OCI-LY3 (cell line): Measurements from ENCODE around the gene PSMA4.
"Not testable (repeated sequence)": the region's sequence is repeated elsewhere in the genome, so short reads cannot be mapped to it uniquely, and the experiment has no call there.

Experiments
- H2AFZ ChIP-seq: fragments of 200-600, 300-600 bp; shearing (Covaris generic); 2 replicates; pipeline ENCODE4 v1.6.0; 2014; ENCODE audit warnings: antibody characterized with exemption, low read depth, low read length
- H3K27ac ChIP-seq: fragments of 200-600, 300-600 bp; sonication (generic); 2 replicates; pipeline ENCODE4 v1.5.1; 2014; ENCODE audit warnings: mild to moderate bottlenecking, low read length, moderate library complexity, mixed read lengths
- H3K27me3 ChIP-seq: fragments of 200-600, 300-600 bp; sonication (generic); 2 replicates; pipeline ENCODE4 v1.6.1; 2014; ENCODE audit warnings: low read depth, low read length, mixed read lengths
- H3K36me3 ChIP-seq: fragments of 200-600, 300-600 bp; sonication (generic); replicated peaks from 2 replicates; pipeline ENCODE3; 2014; ENCODE audit warnings: low read depth, low read length, mixed read lengths
- H3K4me1 ChIP-seq: fragments of 300-600, 200-600 bp; sonication (generic); 2 replicates; pipeline ENCODE4 v1.6.1; 2014; ENCODE audit warnings: low read length, mixed read lengths
- H3K4me2 ChIP-seq: fragments of 200-600, 300-600 bp; sonication (generic); 2 replicates; pipeline ENCODE4 v1.6.1; 2014; ENCODE audit warnings: low read length, mixed read lengths
- H3K4me3 ChIP-seq: fragments of 300-600, 200-600 bp; sonication (generic); 2 replicates; pipeline ENCODE4 v1.5.1; 2014; ENCODE audit warnings: antibody characterized with exemption, mild to moderate bottlenecking, low read length, moderate library complexity
- H3K79me2 ChIP-seq: fragments of 300-600, 200-600 bp; shearing (Covaris generic); 2 replicates; pipeline ENCODE4 v1.6.1; 2014; ENCODE audit warnings: mild to moderate bottlenecking, low read length, mixed read lengths
- H3K9ac ChIP-seq: fragments of 300-600, 200-600 bp; shearing (Covaris generic); 2 replicates; pipeline ENCODE4 v1.6.0; 2014; ENCODE audit warnings: mild to moderate bottlenecking, low read length, moderate library complexity
- H3K9me3 ChIP-seq: fragments of 200-600, 300-600 bp; shearing (Covaris generic); 2 replicates; pipeline ENCODE4 v1.6.1; 2014; ENCODE audit warnings: low read length, mixed read lengths; ENCODE audit not compliant: insufficient read depth
- H4K20me1 ChIP-seq: fragments of 200-600, 300-600 bp; sonication (generic); 2 replicates; pipeline ENCODE4 v1.6.1; 2016; ENCODE audit warnings: low read length, mixed read lengths; ENCODE audit not compliant: insufficient read depth
- CTCF ChIP-seq: fragments of 200-600, 300-600 bp; sonication (generic); IDR thresholded peaks from 2 replicates; pipeline ENCODE4 v1.5.1; 2014; ENCODE audit warnings: antibody characterized with exemption, low read length, low read depth
- EZH2phosphoT487 ChIP-seq: fragments of 200-600 bp; shearing (Covaris generic); IDR thresholded peaks from 2 replicates; pipeline ENCODE4 v1.6.1; 2018; ENCODE audit warnings: antibody characterized with exemption, mixed run types, low read depth

Gene PSMA4

GRCh38 chr15:78552597-78552996 lies 12.4 kb downstream of the PSMA4 start:
- Histone ChIP-seq H2AFZ (no peak overlapping the region), H3K27me3 (no peaks in the 10 kb centered on the region), H3K4me1 (peaks cover 14% of the 10 kb centered on the region), H3K4me3 (no peak overlapping the region), H3K4me2 (no peak overlapping the region), H3K9me3 (no peaks in the 10 kb centered on the region), H3K79me2 (no peaks in the 10 kb centered on the region), H3K9ac (no peak overlapping the region), H3K36me3 (peaks cover 35% of the 10 kb centered on the region), H4K20me1 (no peaks in the 10 kb centered on the region), H3K27ac (no peak overlapping the region)
- TF ChIP-seq EZH2phosphoT487 (no peak), CTCF (no peak)

- not testable (repeated sequence) for H3K79me2 ChIP-seq, H3K36me3 ChIP-seq, H2AFZ ChIP-seq, H3K27me3 ChIP-seq, H3K9me3 ChIP-seq, H3K9ac ChIP-seq, H4K20me1 ChIP-seq, H3K4me3 ChIP-seq, H3K4me2 ChIP-seq, H3K27ac ChIP-seq
- peaks cover 25% of the 10 kb centered on the region for H3K4me1 ChIP-seq
These were observed 20.0 kb downstream of the PSMA4 start for GRCh38 chr15:78560201-78560600.

- Histone ChIP-seq H3K9me3 (no peaks in the 10 kb centered on the region), H4K20me1 (no peaks in the 10 kb centered on the region), H3K36me3 (no peaks in the 10 kb centered on the region), H3K4me2 (no peak overlapping the region), H3K27me3 (no peaks in the 10 kb centered on the region), H3K27ac (no peak overlapping the region), H3K79me2 (peaks cover 8% of the 10 kb centered on the region), H3K9ac (no peak overlapping the region), H2AFZ (no peak overlapping the region), H3K4me3 (no peak overlapping the region), H3K4me1 (peaks cover 23% of the 10 kb centered on the region)
- TF ChIP-seq CTCF, result no peak
- TF ChIP-seq EZH2phosphoT487, result no peak
These were observed 21.2 kb downstream of the PSMA4 start for GRCh38 chr15:78561490-78561889.

GRCh38 chr15:78563092-78563491 lies 22.8 kb downstream of the PSMA4 start:
- H3K27me3 ChIP-seq, result no peaks in the 10 kb centered on the region
- H3K4me1 ChIP-seq, result peaks cover 34% of the 10 kb centered on the region
- peaks cover 18% of the 10 kb centered on the region for H3K79me2 ChIP-seq
- H4K20me1 ChIP-seq, result no peaks in the 10 kb centered on the region
- H3K27ac ChIP-seq, result no peak overlapping the region
- H2AFZ ChIP-seq, result no peak overlapping the region
- H3K9ac ChIP-seq, result no peak overlapping the region
- no peaks in the 10 kb centered on the region for H3K36me3 ChIP-seq
- H3K9me3 ChIP-seq, result no peaks in the 10 kb centered on the region
- H3K4me2 ChIP-seq, result no peak overlapping the region
- H3K4me3 ChIP-seq, result no peak overlapping the region
- TF ChIP-seq EZH2phosphoT487 (no peak), CTCF (no peak)

GRCh38 chr15:78564743-78565096 lies 24.5 kb downstream of the PSMA4 start:
- H3K4me3 ChIP-seq, result peak overlapping the region; percentile 92
- H3K9me3 ChIP-seq, result no peaks in the 10 kb centered on the region
- TF ChIP-seq EZH2phosphoT487 (no peak), CTCF (no peak)
- H3K9ac ChIP-seq, result peak overlapping the region; percentile 68
- H3K4me2 ChIP-seq, result peak overlapping the region; percentile 99
- H3K79me2 ChIP-seq, result peaks cover 20% of the 10 kb centered on the region
- H3K36me3 ChIP-seq, result no peaks in the 10 kb centered on the region
- H2AFZ ChIP-seq, result peak overlapping the region; percentile 92
- peaks cover 39% of the 10 kb centered on the region for H3K4me1 ChIP-seq
- no peaks in the 10 kb centered on the region for H3K27me3 ChIP-seq
- no peaks in the 10 kb centered on the region for H4K20me1 ChIP-seq
- peak overlapping the region; percentile 38 for H3K27ac ChIP-seq
